ENCODE results near the gene MARK1. TPM values are rescaled to one million over a fixed set of nuclear protein-coding genes. Genes with fewer than 3 reads are reported as not detected.

MARK1 gene
- total RNA-seq, result 10 to 100 TPM; 18.6 to 25.1 (median 19.5) TPM
- 10.1 TPM for polyA plus RNA-seq
- long read RNA-seq, donor 1, transcript MARK1-201 (18 exons, 2,946 nt), result major isoform, 15 of 34 reads
- long read RNA-seq, donor 1, partial matches to known transcripts, result 14 of 34 reads
- long read RNA-seq, donor 1, other reads (novel, unspliced or antisense), result 5 of 34 reads
- long read RNA-seq, donor 2, partial matches to known transcripts, result 3 of 7 reads
- long read RNA-seq, donor 2, other reads (novel, unspliced or antisense), result 0 of 7 reads
- long read RNA-seq, donor 3, transcript MARK1-201 (18 exons, 2,946 nt), result major isoform, 5 of 26 reads
- long read RNA-seq, donor 3, partial matches to known transcripts, result 16 of 26 reads
- long read RNA-seq, donor 3, other reads (novel, unspliced or antisense), result 5 of 26 reads
- long read RNA-seq, donor 4, transcript MARK1-201 (18 exons, 2,946 nt), result major isoform, 6 of 11 reads
- long read RNA-seq, donor 4, partial matches to known transcripts, result 3 of 11 reads
- long read RNA-seq, donor 4, other reads (novel, unspliced or antisense), result 2 of 11 reads

DNA sequence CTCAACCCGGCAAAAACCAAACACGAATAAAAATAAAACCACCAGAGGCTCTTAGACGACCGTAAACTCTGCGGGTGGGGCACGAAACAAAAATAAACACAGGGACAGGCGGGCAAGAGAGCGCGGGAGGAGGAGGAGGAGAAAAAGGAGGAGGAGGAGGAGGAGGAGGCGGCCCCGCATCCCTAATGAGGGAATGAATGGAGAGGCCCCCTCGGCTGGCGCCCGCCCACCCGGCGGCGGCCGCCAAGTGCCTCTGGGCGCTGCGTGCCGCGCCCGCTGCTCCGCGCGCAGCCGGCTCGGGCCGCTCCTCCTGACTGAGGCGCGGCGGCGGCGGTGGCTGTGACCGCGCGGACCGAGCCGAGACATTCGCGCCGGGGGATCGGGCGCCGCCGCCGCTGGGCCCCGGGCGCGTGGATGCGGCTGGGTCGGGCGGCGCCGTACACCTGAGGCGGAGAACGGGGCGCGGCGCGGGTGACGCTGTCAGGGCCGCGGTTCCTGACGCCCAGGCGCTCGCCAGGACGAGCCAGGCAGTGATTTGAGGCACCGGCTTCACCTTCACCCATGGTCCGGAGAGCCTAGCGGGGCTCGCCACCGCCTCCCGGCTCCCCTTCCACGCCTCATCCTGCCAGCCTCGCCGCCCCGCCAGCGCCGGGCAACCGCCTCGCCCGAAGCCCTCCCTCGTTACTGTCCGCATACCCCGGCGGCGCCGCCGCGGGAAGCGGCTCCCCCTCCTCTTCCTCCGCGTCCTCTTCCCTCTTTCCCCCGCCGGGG lies at the start of gene MARK1:
Gene MARK1 (plus strand): TSS at position 229 of the 771 bp plus-strand sequence. CDS start 687 bp downstream, outside the sequence.
- H3K9me3 ChIP-seq (ENCODE audit: control insufficient read depth, low read length), result no peaks in the 10 kb centered on the region
- peak; percentile 85 to 94 (median 92) for DNase-seq
- peak within 1 kb of the TSS; percentile 98 for H3K27ac ChIP-seq (ENCODE audit: low read length)
- no peaks in the 10 kb centered on the region for H3K4me1 ChIP-seq (ENCODE audit: control insufficient read depth, insufficient read depth, low read length)
- H3K4me3 ChIP-seq (ENCODE audit: low read length), result peak within 1 kb of the TSS; percentile 89
- intact Hi-C loops (cut with DNase I), result no loop called here
- under 1% methylated on average over 96 of the region's 96 CpGs for WGBS
- no peaks in the 10 kb centered on the region for H3K27me3 ChIP-seq (ENCODE audit: control insufficient read depth, insufficient read depth)
- peak; percentile 94 to 95 for ATAC-seq

DNA sequence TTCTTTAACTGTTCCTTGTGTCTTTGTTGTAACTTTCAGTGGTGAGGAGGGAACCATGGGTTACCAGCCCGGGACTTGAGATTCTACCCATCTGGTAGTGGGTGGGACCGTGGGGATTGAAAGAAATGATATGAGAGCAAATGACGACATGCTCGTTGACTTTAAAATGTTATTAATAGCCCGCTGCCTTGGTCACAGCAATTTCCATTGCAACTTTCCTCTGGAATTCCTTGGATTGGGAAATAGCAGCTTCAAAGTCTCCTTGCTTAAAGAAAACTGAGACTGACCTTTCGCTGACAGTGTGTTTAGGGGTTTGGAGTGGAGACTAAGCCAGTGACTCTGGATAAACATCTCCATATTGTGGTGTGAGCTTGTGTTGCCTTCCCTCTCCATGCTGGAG lies 44.2 kb upstream of the MARK1 start:
- intact Hi-C loops (cut with DNase I), result no loop called here
- DNase-seq, result peak in 1 of 3 donors; percentile 39
- no peaks in the 10 kb centered on the region for H3K4me1 ChIP-seq (ENCODE audit: control insufficient read depth, insufficient read depth, low read length)
- ATAC-seq, result peak; percentile 76 to 83
- peak overlapping the region; percentile 79 for H3K27ac ChIP-seq (ENCODE audit: low read length)
- H3K27me3 ChIP-seq (ENCODE audit: control insufficient read depth, insufficient read depth), result no peaks in the 10 kb centered on the region
- no peaks in the 10 kb centered on the region for H3K9me3 ChIP-seq (ENCODE audit: control insufficient read depth, low read length)
- H3K4me3 ChIP-seq (ENCODE audit: low read length), result no peak overlapping the region
- WGBS, result 49% methylated on average over 6 of the region's 6 CpGs

DNA sequence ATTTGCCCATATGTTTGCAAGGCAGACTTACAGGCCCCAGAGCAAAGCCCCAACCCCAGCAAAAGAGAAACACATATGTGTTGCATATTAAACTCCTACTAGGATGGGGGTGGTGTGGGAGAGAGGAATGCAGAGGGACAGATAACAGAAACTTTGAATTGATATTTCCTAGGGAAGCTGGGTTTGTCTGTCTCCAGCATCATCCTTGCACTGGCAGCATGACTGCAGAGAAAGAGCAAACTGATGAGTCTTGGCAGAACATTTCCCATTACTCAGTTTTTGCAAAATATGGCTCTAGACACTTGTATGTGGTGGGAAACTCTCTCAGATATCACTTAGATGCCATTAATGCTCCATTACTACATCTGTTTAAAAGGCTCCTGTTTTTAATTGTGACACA lies 43.8 kb upstream of the MARK1 start:
- H3K27ac ChIP-seq (ENCODE audit: low read length), result peak overlapping the region; percentile 79
- ATAC-seq (peak in 1 of 2 donors; percentile 37), DNase-seq (no peak)
- no peaks in the 10 kb centered on the region for H3K9me3 ChIP-seq (ENCODE audit: control insufficient read depth, low read length)
- H3K4me1 ChIP-seq (ENCODE audit: control insufficient read depth, insufficient read depth, low read length), result no peaks in the 10 kb centered on the region
- intact Hi-C loops (cut with DNase I), result no loop called here
- H3K4me3 ChIP-seq (ENCODE audit: low read length), result no peak overlapping the region
- H3K27me3 ChIP-seq (ENCODE audit: control insufficient read depth, insufficient read depth), result no peaks in the 10 kb centered on the region

DNA sequence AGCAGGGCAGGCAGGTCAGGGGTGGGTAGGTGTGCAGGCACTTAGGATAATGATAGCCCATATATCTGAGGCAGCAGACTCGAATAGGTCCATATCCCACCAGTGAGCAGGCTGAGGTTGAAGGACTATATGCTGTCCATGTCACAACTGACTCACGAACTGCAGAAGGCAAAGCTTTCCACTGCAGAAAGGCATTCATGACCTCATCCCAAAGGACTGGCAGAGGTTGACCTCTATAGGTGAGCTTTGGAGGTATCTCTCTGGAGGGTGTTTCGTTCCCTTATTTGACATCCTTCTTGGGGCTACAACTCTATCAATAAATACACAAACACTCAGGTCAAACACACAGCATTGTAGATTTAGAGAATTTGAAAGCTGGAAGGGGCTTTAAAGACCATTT lies 42.8 kb upstream of the MARK1 start:
- intact Hi-C loops (cut with DNase I), result no loop called here
- 74% methylated on average over 3 of the region's 3 CpGs for WGBS
- no peaks in the 10 kb centered on the region for H3K27me3 ChIP-seq (ENCODE audit: control insufficient read depth, insufficient read depth)
- H3K9me3 ChIP-seq (ENCODE audit: control insufficient read depth, low read length), result no peaks in the 10 kb centered on the region
- H3K27ac ChIP-seq (ENCODE audit: low read length), result no peak overlapping the region
- ATAC-seq (no peak), DNase-seq (no peak)
- H3K4me3 ChIP-seq (ENCODE audit: low read length), result no peak overlapping the region
- H3K4me1 ChIP-seq (ENCODE audit: control insufficient read depth, insufficient read depth, low read length), result no peaks in the 10 kb centered on the region

DNA sequence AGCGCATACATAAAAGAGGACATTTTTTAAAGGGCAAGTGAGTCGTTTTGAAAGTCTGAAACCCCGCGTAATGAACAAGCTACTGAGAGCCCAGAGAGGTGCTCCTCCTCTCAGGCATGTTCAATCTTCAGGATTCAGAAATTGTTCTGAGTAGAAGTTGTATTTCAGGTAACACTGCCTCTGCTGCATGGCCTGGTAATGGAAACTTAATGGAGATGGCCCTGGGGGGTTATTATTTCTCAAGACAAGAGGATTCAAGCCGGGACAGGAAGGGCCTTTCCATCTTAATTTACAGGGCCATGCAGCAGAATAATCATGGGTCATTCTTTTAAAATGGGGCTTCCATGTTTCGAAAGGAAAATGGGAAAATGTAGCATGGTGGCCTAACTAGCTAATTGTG lies 42.1 kb upstream of the MARK1 start:
- H3K4me1 ChIP-seq (ENCODE audit: control insufficient read depth, insufficient read depth, low read length), result no peaks in the 10 kb centered on the region
- H3K9me3 ChIP-seq (ENCODE audit: control insufficient read depth, low read length), result no peaks in the 10 kb centered on the region
- DNase-seq, result no peak
- no peaks in the 10 kb centered on the region for H3K27me3 ChIP-seq (ENCODE audit: control insufficient read depth, insufficient read depth)
- H3K4me3 ChIP-seq (ENCODE audit: low read length), result no peak overlapping the region
- intact Hi-C loops (cut with DNase I), result no loop called here
- no peak overlapping the region for H3K27ac ChIP-seq (ENCODE audit: low read length)
- WGBS, result 80% methylated on average over 6 of the region's 6 CpGs
- ATAC-seq, result no peak

DNA sequence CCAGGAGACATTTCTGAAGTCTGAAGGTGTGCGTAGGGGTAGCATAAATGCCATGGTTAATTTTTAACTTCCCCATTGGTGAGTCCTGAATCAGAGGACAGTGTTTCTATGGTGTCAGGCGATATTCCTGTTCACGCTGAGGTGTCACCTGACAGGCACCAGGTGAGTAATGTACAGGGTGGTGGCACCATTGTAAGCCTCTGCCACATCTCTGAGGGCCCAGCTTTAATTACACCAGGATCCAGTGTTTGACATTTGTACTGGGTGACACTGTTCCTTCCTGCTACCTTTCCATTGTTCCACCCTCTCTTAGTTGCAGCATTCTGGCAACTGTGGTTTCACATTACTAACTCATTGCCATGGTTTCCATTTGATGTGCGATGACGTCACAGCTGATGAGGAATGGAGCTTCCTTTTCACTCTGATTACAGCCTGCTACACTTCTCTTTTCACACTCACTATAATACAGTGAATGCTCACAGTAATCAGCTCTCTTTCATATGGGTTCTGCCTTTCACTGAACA lies 40.6 kb upstream of the MARK1 start:
- no peaks in the 10 kb centered on the region for H3K27me3 ChIP-seq (ENCODE audit: control insufficient read depth, insufficient read depth)
- DNase-seq (no peak), ATAC-seq (no peak)
- no peak overlapping the region for H3K4me3 ChIP-seq (ENCODE audit: low read length)
- WGBS, result 75% methylated on average over 5 of the region's 5 CpGs
- intact Hi-C loops (cut with DNase I), result no loop called here
- no peaks in the 10 kb centered on the region for H3K4me1 ChIP-seq (ENCODE audit: control insufficient read depth, insufficient read depth, low read length)
- no peaks in the 10 kb centered on the region for H3K9me3 ChIP-seq (ENCODE audit: control insufficient read depth, low read length)
- H3K27ac ChIP-seq (ENCODE audit: low read length), result no peak overlapping the region

DNA sequence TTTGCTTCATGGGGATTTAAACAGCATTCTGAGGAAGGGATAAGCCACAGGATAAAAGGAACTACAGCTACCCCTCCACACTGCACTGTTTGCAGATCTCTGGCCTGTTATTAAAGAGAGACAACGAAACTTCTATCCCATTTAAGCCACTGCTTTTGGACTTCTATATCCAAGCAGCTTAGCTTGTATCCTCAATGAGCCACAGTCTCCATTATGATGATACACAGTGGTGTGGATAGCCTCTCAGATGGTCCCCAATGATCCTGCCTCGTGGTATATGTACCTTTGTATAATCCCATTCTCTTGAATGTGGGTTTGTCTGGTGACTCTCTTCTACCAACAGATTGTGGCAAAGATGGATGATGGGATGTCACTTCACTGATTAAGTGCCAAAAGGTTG lies 36.0 kb upstream of the MARK1 start:
- H3K9me3 ChIP-seq (ENCODE audit: control insufficient read depth, low read length), result no peaks in the 10 kb centered on the region
- intact Hi-C loops (cut with DNase I), result no loop called here

DNA sequence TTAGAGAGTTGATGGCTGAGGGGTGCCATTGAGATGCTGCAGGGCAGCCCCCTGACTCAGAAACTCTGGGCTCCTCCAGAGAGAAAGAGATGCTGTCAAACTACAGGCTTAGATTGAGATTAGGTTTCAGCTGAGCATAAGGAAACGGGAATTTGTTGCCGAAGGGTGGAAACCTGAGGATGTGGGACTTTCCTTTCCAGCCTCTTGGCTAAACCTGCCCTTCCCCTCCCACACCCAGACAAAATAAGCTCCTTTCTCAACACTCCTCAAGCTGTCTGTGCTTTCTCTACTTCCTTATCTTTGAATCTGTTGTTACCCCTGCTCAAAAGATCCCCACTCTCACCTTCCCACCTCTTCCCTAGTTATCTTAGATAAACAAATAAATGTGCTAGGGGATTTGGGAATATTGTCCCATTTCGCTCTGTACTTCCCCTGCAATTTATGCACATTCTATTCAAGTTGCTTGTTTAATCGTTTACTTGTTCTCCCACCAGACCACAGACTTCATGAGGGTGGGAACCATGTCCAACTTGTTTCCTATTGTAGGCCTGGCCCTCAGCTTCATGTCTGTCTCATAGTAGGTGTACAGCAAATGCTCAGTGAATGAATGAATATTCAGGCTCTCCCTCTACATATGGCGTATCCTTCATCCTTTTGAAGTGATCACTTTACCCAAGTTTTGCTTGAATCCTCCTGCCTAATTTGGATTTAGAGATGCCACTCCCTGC lies 30.6 kb upstream of the MARK1 start:
- H3K4me1 ChIP-seq (ENCODE audit: control insufficient read depth, insufficient read depth, low read length), result no peaks in the 10 kb centered on the region
- no peaks in the 10 kb centered on the region for H3K27me3 ChIP-seq (ENCODE audit: control insufficient read depth, insufficient read depth)
- H3K4me3 ChIP-seq (ENCODE audit: low read length), result no peak overlapping the region
- H3K27ac ChIP-seq (ENCODE audit: low read length), result no peak overlapping the region
- no peak for ATAC-seq
- DNase-seq, result no peak
- WGBS, result 50% methylated on average over 5 of the region's 5 CpGs
- intact Hi-C loops (cut with DNase I), result no loop called here
- H3K9me3 ChIP-seq (ENCODE audit: control insufficient read depth, low read length), result no peaks in the 10 kb centered on the region

More for the DNA sequence above, 36.0 kb upstream of the MARK1 start:
- H3K27ac ChIP-seq (ENCODE audit: low read length), result no peak overlapping the region
- H3K4me3 ChIP-seq (ENCODE audit: low read length), result no peak overlapping the region
- ATAC-seq (no peak), DNase-seq (no peak)
- 68% methylated on average over 2 of the region's 2 CpGs for WGBS
- no peaks in the 10 kb centered on the region for H3K27me3 ChIP-seq (ENCODE audit: control insufficient read depth, insufficient read depth)
- H3K4me1 ChIP-seq (ENCODE audit: control insufficient read depth, insufficient read depth, low read length), result no peaks in the 10 kb centered on the region

DNA sequence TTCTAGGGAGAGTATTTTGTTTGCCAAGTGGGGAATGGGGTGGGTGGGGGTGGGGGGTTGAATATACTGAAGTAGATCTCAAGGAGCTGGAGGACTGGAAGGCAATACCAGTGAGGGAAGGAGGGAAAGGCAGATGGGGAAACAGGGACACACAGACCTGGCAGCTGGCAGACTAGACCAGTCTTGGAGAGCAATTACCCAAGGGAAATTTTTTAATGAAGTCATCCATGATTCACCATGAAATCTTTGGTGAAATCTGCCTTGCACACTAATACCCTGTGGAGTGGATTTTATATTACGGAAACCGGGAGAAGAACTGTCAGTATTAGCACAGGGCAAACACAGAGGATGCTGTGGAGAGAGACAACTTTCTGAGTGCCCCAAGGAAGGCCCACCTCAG lies 29.7 kb upstream of the MARK1 start:
- WGBS, result 68% methylated on average over 2 of the region's 2 CpGs
- intact Hi-C loops (cut with DNase I), result no loop called here
- no peak for DNase-seq
- H3K4me1 ChIP-seq (ENCODE audit: control insufficient read depth, insufficient read depth, low read length), result no peaks in the 10 kb centered on the region
- no peak for ATAC-seq
- no peaks in the 10 kb centered on the region for H3K27me3 ChIP-seq (ENCODE audit: control insufficient read depth, insufficient read depth)
- H3K4me3 ChIP-seq (ENCODE audit: low read length), result no peak overlapping the region
- no peaks in the 10 kb centered on the region for H3K9me3 ChIP-seq (ENCODE audit: control insufficient read depth, low read length)
- H3K27ac ChIP-seq (ENCODE audit: low read length), result no peak overlapping the region

DNA sequence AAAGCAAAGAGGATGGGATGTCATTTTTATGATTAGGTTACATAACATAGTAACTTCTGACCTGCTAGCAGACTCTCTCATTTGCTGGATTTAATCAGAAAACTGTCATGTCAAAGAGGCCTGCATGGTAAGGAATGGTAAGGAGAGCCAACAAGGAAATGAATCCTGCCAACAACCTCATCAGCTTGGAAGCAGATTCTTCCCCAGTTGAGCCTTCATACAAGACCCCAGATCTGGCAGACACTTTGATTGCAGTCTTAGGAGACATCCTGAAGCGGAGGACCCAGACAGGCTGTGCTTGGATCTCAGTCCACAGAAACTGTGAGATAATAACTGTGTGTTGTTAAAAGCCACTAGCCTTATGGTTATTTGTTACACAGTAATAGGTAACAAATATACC lies 27.6 kb upstream of the MARK1 start:
- 64% methylated on average over 1 of the region's 1 CpG for WGBS
- intact Hi-C loops (cut with DNase I), result no loop called here
- Histone ChIP-seq H3K27ac (ENCODE audit: low read length) (no peak overlapping the region), H3K4me3 (ENCODE audit: low read length) (no peak overlapping the region), H3K27me3 (ENCODE audit: control insufficient read depth, insufficient read depth) (no peaks in the 10 kb centered on the region), H3K9me3 (ENCODE audit: control insufficient read depth, low read length) (no peaks in the 10 kb centered on the region), H3K4me1 (ENCODE audit: control insufficient read depth, insufficient read depth, low read length) (no peaks in the 10 kb centered on the region)
- ATAC-seq (no peak), DNase-seq (no peak)

All from right cardiac atrium (tissue), 5 donors.